T1000 (cell line): ENCODE measurements around the gene HERC3.

Experiments
- DNase-seq: peaks from one replicate; lab custom pipeline; 2025; ENCODE audit warnings: mixed read lengths; lab: John Stamatoyannopoulos, UW

The HERC3 gene

DNA sequence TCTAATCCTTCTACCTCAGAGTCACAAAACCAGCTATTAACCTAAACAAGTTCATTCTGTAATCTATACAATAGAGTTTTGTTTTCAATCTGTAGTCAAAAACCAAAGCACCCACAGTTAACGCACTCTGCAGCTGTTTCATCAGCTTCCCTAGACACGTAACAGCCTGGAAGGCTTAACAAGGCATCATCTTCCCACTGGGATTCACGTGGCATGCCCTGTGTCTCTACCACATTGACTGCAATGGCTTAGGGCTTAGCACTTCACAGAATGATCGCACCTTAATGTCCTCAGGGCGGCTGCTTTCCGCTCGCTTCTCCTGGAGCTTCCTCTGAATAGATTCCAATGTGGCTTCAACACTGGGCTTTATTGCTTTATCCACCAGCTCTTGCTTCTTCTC, 155.1 kb downstream of the HERC3 start:
- DNase-seq: no peak

DNA sequence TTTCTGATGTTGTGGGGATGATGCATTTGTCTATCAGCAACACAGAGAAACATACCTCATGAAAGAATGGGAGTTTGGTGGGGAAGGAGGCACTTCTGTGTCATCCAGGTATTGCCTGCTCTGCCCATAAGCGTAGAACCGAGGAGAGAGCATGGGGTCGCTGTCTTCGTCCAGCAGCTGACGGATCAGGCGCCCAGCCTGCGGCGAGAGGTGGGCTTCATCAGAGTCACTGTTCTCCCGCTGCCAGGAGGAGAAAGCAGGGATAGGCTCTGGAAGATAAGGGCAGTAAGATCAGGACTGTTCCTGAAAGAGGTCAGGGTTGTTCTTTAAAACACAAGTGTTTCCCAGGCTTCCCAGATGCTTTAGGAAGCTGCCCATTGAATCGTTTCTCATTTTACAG, 158.1 kb downstream of the HERC3 start:
- DNase-seq: no peak

DNA sequence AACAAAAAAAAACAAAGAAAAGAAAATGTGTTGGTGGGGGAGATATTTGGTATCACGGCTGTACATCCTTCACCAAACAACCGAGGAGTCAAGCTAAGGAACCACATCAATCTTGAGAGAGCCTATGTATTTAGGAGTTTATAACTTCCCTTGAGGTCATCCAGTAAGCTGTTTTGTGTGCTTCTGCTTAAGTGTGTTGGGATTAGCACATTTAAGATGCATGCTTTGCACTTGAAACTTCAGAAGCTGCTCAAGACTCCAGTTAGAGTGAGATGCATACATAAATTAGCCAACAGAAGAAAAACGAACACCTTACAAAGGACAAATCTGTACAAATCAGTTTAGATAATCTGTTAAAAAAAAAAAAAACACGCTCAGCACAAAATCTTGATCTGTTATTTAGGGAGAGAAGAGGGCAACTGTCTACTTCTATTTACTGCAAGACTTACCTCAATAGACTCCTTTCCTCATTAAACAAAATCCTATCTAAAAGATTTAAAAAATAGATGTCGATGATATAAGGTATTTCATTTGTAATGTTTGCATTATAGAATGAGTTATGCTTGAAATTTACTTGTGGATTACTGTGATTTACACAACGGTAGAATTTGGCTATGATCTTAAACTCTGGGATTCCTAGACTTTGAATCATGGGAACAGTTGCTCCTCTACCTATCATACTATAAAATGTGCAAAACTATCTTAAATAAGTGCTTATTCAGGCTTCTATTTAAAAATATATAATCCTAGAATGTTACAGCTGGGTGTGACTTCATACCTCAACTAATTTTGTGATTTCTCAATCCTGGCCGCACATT, 159.2 kb downstream of the HERC3 start:
- DNase-seq: no peak

DNA sequence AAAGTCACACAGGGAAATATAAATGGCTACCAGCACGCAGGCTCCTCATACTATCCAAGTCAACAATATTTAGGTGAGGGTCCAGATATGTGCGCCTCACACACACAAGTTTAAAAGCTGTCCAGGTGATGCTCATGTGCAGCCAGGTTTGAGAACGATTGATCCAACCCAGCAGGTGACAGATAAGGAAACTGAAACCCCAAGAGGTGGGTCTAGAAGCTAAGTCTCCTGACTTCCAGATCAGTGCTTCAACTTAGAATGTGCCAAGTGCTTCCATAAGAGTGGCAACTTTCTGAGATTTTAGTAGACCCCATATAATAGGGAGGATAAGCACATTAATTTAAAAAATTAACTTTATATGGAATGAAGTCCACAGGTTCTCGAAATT, 159.8 kb downstream of the HERC3 start:
- DNase-seq: no peak

DNA sequence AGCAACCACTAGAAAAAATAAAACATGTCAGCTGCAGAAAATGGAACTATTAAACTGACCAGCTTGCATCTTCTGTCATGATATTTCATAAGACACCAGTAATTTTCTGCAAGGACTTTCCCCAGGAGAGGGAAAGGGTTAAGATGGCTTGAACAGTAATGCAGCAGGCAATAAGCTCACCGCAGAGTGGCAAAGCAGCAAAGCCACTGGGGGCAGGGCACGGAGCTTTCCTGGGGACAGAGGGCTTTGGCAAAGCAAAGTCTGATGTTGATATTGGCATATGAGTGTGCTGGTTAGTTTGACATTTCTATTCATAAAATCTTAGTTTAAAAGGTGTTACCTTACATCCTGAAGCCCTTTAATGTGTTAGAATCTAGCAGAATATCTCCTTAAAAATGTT, 160.5 kb downstream of the HERC3 start:
- DNase-seq: no peak

DNA sequence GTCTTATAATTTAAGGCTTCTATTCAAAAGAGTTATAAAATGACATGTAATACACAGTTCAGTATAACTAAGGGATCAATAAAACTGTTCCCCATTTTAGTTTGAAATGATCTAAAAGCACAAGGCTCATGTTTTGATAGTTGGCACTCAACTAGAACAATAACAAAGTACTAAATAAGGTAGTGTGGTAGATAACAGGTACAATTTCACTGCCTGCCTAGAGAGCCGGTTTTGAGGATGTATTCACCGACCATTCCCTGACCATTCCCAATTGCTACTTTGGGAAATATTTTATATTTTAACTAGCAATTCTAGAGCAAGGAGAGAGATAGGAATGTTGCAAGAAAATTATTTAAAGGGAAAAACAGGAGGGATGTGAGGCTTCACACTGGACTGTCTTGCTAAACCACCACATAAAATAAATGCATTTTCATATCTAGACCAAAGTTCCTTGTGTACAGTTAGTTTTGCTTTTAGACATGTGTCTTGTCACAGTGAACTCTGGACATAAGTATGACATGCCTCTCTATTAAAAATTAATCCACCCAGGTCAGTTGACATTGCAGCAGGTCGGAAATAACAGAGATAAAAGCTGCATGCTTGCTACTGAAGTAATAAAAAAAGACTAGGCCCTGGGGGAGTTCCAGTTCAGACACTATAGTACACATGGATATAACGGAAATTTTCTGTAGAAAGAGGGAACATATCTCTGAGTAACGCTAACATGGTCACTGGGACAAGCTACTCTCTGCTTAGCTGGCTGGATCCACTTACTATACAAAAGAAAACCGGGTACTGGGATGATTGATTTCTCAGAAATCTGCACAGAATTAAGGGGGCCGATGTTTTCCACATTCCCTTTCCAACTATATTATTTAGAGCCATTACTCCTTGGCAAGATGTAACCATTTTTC, 161.6 kb downstream of the HERC3 start:
- no peak for DNase-seq

DNA sequence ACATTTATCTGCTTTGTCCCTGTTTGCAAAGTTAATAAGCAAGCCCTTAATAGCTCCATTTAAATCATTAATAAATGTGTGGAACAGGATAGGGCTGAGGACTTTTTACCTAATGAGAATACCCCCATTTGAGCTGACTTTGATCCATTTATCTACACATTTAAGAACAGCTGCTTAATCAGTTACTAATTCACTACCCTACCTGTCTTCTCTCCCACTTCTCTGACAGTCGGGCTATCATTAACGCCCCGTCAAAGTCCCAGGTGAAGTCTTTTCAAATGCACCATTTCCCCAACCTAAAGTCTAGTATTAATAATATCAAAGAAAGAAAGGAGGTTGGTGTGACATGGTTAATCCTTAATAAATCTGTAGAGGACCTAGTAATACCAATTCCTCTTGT, 162.5 kb downstream of the HERC3 start:
- no peak for DNase-seq

DNA sequence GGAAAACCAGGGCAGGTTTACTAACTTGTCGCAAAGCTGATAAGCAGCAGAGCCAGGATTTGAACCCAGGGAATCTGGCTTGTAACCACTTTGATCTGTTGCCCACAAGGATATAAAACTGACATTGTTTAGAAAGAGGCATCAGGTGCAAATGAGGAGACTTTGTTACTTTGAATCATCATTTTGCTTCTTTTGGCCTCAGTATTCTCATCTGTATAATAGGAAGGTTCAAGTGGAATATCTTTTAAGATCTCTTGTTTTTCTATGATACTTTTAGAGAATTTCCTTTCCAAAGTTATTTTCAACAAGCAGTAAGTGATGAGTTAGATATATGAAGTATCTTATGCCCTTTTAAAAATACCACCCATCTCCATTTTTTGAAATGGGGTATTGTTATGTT, 163.2 kb downstream of the HERC3 start:
- DNase-seq: no peak

DNA sequence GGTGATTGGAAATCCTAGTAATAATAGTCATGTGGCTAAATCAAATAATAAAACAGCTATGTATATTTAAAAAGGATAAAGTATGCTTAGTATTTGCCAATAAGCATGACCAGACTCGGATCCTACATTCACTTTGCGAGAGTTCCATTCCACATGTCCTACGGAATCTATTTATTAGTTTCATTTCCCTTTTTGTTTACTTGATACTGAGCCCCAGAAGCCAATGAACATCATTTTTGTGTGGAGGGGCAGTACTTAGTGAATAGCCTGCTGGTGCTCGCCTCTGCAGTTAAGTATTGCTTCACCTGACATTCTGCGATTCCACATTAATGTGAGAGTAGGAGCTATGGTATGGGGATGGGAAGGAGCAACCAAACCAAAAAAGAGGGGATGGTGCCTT, 163.9 kb downstream of the HERC3 start:
- no peak for DNase-seq

DNA sequence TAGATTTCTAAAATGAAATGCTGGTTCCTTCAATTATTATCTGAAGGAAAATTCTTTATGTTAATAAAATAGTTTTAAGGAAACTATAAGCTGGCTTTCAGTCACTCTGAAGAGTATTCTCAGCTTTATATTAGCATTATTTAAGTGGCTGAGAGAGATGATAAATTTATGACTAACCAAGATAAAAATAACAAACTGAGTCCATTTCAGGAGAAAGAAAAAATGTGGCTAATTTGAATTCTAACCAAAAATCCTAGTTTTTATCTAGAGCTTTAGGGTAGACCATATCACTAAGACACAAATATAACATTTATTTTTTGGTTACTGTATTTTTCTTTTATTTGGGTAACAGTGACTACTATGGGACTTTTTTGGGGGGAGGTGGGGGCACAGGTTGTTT, 164.8 kb downstream of the HERC3 start:
- no peak for DNase-seq

DNA sequence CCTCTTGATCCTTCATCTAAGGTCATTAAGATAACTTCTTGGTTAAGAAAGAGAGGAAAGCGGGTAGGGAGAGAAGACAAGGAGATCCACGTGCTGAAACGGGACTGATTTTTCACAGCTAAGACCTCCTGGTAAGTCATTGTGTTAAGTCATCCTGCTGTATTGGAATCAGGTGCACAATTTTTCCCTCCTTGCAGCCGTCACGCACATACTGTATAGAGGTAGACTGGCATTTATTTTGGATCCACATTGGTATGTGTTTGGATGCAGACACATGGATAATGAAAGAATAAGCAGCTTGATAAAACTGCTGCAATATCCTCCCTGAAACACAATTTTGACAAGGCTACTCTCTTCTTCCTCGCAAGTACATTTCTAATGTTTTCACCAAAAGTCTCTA, 165.5 kb downstream of the HERC3 start:
- no peak for DNase-seq
